ENCODE data around the gene OBSCN. TPM values are rescaled to one million over a fixed set of nuclear protein-coding genes. Genes with fewer than 3 reads are reported as not detected.
"Not testable (repeated sequence)": the region's sequence is repeated elsewhere in the genome, so short reads cannot be mapped to it uniquely, and the experiment has no call there.

The OBSCN gene
- total and polyA plus RNA-seq, 2 donors: 10.1 to 75.9 TPM

DNA sequence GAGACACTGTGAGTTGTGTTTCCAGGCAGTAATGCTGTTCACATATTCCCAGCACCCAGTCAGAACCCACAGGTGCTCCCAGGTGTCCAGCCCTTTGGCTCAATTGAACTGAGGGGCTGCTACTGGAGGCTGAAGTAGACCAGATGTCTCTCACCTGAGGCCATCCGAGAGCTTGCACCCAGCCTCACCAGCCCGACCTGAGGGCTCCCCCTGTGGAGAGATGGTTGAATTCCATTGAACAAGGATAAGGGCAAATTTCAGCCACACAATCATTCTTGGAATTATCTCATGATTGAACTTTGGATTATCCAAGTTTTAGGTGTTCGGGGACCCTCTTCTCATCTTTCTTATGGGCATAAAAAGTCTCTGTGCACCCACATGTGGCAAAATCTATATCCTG is 52.1 kb downstream of the OBSCN start:
- Histone ChIP-seq H3K4me3 (ENCODE audit: low read length in 2 of 2) (no peak overlapping the region), H3K27ac (ENCODE audit: low read depth in 1 of 2, low read length in 1 of 2) (no peak overlapping the region), H3K4me1 (ENCODE audit: control insufficient read depth in 2 of 2, insufficient read depth in 2 of 2, low read length in 2 of 2) (no peaks in the 10 kb centered on the region), H3K9me3 (ENCODE audit: control insufficient read depth in 2 of 2, insufficient read depth in 1 of 2, low read length in 1 of 2) (no peaks in the 10 kb centered on the region), H3K36me3 (ENCODE audit: control insufficient read depth in 2 of 2, insufficient read depth in 2 of 2, low read length in 1 of 2) (peaks cover 0 to 33% of the 10 kb centered on the region in 2 donors), H3K27me3 (ENCODE audit: control insufficient read depth in 2 of 2, insufficient read depth in 1 of 2, low read length in 1 of 2) (no peaks in the 10 kb centered on the region)
- 89% methylated on average over 3 of the region's 3 CpGs for WGBS
- no peak for DNase-seq (ENCODE audit: low read depth in 6 of 9, low spot score in 9 of 9)

DNA sequence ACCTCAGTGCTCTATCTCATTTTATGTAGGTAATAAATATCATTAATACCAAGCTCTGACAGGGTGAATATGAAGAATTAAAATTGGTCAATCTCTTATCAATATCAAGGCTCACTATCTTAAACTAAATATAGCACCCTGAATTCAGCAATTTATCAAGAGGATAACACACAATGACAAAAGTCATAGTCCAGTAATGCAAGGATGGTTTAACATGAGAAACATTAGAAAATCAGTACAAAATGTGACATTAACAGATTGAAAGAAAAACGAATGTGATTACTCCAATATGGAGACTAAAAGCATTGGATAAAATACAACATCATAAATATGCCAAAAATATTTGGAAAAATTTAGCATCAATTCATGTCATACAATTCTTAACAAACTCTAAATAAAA is 53.9 kb downstream of the OBSCN start:
- 96% methylated on average over 1 of the region's 1 CpG for WGBS
- Histone ChIP-seq H3K36me3 (ENCODE audit: control insufficient read depth in 2 of 2, insufficient read depth in 2 of 2, low read length in 1 of 2) (peaks cover 0 to 21% of the 10 kb centered on the region in 2 donors), H3K4me3 (ENCODE audit: low read length in 2 of 2) (no peak overlapping the region), H3K9me3 (ENCODE audit: control insufficient read depth in 2 of 2, insufficient read depth in 1 of 2, low read length in 1 of 2) (no peaks in the 10 kb centered on the region), H3K4me1 (ENCODE audit: control insufficient read depth in 2 of 2, insufficient read depth in 2 of 2, low read length in 2 of 2) (no peaks in the 10 kb centered on the region), H3K27me3 (ENCODE audit: control insufficient read depth in 2 of 2, insufficient read depth in 1 of 2, low read length in 1 of 2) (no peaks in the 10 kb centered on the region), H3K27ac (ENCODE audit: low read depth in 1 of 2, low read length in 1 of 2) (no peak overlapping the region)
- DNase-seq (ENCODE audit: low read depth in 6 of 9, low spot score in 9 of 9): no peak

DNA sequence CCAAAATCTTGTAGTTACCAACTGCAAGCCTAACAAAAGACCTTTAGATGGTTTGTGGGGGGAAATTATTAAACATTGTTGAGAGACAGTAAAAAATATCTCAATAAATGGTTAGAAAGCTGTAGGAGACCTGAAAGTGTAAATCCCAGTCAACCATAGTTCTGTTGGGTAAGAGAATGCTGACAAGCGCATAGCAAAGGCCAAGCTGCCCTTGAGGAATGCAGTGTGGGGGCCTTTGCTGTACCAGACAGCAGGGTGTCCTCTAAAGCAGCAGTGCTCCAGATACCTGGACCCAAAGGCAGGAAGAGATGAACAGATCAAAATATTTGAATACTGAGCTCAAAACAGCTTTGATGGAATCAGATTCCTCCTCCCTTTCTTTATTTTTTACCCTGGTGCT is 54.6 kb downstream of the OBSCN start:
- 99% methylated on average over 1 of the region's 1 CpG for WGBS

DNA sequence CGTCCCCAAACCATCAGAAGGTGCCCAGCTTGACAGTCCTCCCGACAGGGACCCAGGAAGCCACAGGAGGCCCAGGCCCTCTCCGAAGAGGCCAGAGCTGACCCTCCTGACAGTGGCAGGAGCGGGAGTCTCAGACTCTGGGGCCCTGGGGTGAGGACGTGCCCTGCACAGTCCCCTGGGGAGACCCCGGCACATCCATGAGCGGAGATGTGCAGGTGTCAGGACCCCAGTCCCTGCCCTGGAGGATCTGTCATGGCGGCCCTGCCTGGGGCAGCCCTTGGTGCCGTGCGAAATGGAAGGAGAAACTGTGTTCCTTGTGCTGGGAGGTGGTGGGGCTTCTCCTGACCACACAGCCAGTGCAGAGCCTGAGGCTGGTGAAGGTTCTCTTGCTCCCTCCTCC is 55.8 kb downstream of the OBSCN start:
- no peak for DNase-seq (ENCODE audit: low read depth in 6 of 9, low spot score in 9 of 9)
- no peaks in the 10 kb centered on the region for H3K9me3 ChIP-seq (ENCODE audit: control insufficient read depth in 2 of 2, insufficient read depth in 1 of 2, low read length in 1 of 2)
- H3K27me3 ChIP-seq (ENCODE audit: control insufficient read depth in 2 of 2, insufficient read depth in 1 of 2, low read length in 1 of 2): no peaks in the 10 kb centered on the region
- H3K27ac ChIP-seq (ENCODE audit: low read depth in 1 of 2, low read length in 1 of 2): no peak overlapping the region
- H3K4me1 ChIP-seq (ENCODE audit: control insufficient read depth in 2 of 2, insufficient read depth in 2 of 2, low read length in 2 of 2): no peaks in the 10 kb centered on the region
- H3K4me3 ChIP-seq (ENCODE audit: low read length in 2 of 2): no peak overlapping the region
- 98% methylated on average over 10 of the region's 10 CpGs for WGBS
- H3K36me3 ChIP-seq (ENCODE audit: control insufficient read depth in 2 of 2, insufficient read depth in 2 of 2, low read length in 1 of 2): peaks cover 0 to 19% of the 10 kb centered on the region in 2 donors

More for the DNA sequence above, 54.6 kb downstream of the OBSCN start:
- Histone ChIP-seq H3K9me3 (ENCODE audit: control insufficient read depth in 2 of 2, insufficient read depth in 1 of 2, low read length in 1 of 2) (no peaks in the 10 kb centered on the region), H3K36me3 (ENCODE audit: control insufficient read depth in 2 of 2, insufficient read depth in 2 of 2, low read length in 1 of 2) (peaks cover 0 to 16% of the 10 kb centered on the region in 2 donors), H3K4me3 (ENCODE audit: low read length in 2 of 2) (no peak overlapping the region), H3K27me3 (ENCODE audit: control insufficient read depth in 2 of 2, insufficient read depth in 1 of 2, low read length in 1 of 2) (no peaks in the 10 kb centered on the region), H3K4me1 (ENCODE audit: control insufficient read depth in 2 of 2, insufficient read depth in 2 of 2, low read length in 2 of 2) (no peaks in the 10 kb centered on the region), H3K27ac (ENCODE audit: low read depth in 1 of 2, low read length in 1 of 2) (no peak overlapping the region)
- DNase-seq (ENCODE audit: low read depth in 6 of 9, low spot score in 9 of 9): no peak

DNA sequence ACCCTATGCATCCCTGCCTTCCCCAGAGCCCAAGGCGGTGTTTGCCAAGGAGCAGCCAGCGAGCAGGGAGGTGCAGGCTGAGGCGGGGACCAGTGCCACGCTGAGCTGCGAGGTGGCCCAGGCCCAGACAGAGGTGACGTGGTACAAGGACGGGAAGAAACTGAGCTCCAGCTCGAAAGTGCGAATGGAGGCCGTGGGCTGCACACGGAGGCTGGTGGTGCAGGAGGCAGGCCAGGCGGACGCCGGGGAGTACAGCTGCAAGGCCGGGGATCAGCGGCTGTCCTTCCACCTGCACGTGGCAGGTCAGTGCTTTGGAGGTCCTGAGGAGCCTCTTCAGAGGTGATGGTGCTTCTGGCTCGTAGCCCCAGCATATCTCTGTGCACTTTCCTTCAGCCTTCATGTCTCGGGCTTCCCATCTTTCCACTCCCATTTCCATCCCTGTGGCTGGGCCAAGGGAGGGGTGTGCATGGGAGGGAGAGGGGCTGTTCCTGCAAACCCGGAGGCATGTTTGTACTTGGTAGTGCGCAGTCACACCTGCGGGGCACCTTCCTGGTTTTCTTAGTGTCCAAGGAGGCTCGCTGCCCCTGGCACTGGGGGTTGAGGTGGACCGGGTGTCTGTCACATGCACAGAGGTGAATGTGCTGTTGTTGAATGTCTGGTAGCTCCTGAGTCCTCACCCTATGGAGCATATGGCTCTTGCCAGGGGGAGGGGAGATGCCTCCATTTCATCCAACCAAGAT is 56.4 kb downstream of the OBSCN start:
- WGBS: 97% methylated on average over 24 of the region's 24 CpGs
- DNase-seq (ENCODE audit: low read depth in 6 of 9, low spot score in 9 of 9): no peak

DNA sequence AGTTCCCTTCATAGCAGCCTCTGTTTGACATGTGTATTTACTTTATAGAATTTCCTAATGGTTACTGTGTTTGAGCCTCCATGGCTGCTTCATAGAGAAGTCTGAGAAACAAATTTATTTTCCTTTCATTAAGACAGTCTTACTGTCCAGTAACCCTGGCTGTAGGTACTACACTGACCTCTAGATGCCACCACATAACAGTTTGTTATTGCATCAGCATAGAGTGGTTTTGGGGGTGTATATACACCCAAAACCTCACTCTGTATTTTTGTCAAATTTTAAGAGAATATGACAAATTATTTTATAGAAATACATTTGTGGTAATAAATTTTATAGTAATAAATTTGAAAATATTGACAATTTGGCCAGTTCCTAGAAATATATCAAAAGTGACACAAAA is 57.3 kb downstream of the OBSCN start:
- Histone ChIP-seq H3K27me3 (ENCODE audit: control insufficient read depth in 2 of 2, insufficient read depth in 1 of 2, low read length in 1 of 2) (no peaks in the 10 kb centered on the region), H3K36me3 (ENCODE audit: control insufficient read depth in 2 of 2, insufficient read depth in 2 of 2, low read length in 1 of 2) (peaks cover 0 to 8% of the 10 kb centered on the region in 2 donors), H3K4me3 (ENCODE audit: low read length in 2 of 2) (no peak overlapping the region), H3K9me3 (ENCODE audit: control insufficient read depth in 2 of 2, insufficient read depth in 1 of 2, low read length in 1 of 2) (no peaks in the 10 kb centered on the region), H3K27ac (ENCODE audit: low read depth in 1 of 2, low read length in 1 of 2) (no peak overlapping the region), H3K4me1 (ENCODE audit: control insufficient read depth in 2 of 2, insufficient read depth in 2 of 2, low read length in 2 of 2) (no peaks in the 10 kb centered on the region)
- DNase-seq (ENCODE audit: low read depth in 6 of 9, low spot score in 9 of 9): no peak

More for the DNA sequence above, 56.4 kb downstream of the OBSCN start:
- Histone ChIP-seq H3K4me3 (ENCODE audit: low read length in 2 of 2) (no peak overlapping the region), H3K9me3 (ENCODE audit: control insufficient read depth in 2 of 2, insufficient read depth in 1 of 2, low read length in 1 of 2) (no peaks in the 10 kb centered on the region), H3K36me3 (ENCODE audit: control insufficient read depth in 2 of 2, insufficient read depth in 2 of 2, low read length in 1 of 2) (peaks cover 0 to 16% of the 10 kb centered on the region in 2 donors), H3K27me3 (ENCODE audit: control insufficient read depth in 2 of 2, insufficient read depth in 1 of 2, low read length in 1 of 2) (no peaks in the 10 kb centered on the region), H3K4me1 (ENCODE audit: control insufficient read depth in 2 of 2, insufficient read depth in 2 of 2, low read length in 2 of 2) (no peaks in the 10 kb centered on the region), H3K27ac (ENCODE audit: low read depth in 1 of 2, low read length in 1 of 2) (no peak overlapping the region)

DNA sequence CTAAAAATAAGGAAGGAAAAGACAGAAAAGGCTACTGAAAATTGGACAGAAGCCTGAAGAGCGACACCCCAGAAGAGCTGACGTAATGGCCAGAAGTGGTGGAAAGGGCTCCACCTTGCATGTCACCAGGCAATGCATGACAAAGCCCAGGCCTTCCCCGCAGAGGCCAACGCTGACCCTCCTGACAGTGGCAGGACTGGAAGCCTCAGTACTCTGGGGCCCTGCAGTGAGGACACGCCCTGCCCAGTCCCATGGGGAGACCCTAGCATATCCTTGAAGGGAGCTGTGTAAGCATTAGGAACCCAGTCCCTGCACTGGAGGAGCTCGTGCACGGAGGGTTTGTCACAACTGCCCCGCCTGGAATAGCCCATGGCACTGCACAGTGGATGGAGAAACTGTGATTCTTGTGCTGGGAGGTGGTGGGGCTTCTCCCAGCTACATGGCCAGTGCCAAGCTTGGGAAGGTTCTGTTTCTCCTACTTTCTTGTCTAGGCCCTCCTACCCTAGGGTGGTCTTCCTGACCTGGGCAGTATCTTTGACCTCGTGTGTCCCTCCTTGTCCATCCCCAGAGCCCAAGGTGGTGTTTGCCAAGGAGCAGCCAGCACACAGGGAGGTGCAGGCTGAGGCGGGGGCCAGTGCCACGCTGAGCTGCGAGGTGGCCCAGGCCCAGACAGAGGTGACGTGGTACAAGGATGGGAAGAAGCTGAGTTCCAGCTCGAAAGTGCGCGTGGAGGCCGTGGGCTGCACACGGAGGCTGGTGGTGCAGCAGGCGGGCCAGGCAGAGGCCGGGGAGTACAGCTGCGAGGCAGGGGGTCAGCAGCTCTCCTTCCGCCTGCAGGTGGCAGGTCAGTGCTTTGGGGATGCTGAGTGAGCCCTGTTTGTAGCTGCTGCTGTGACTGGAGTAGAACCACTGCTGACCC is 60.4 kb downstream of the OBSCN start:
- Histone ChIP-seq H3K27ac (ENCODE audit: low read depth in 1 of 2, low read length in 1 of 2) (no peak overlapping the region), H3K4me3 (ENCODE audit: low read length in 2 of 2) (no peak overlapping the region), H3K9me3 (ENCODE audit: control insufficient read depth in 2 of 2, insufficient read depth in 1 of 2, low read length in 1 of 2) (no peaks in the 10 kb centered on the region), H3K4me1 (ENCODE audit: control insufficient read depth in 2 of 2, insufficient read depth in 2 of 2, low read length in 2 of 2) (no peaks in the 10 kb centered on the region), H3K27me3 (ENCODE audit: control insufficient read depth in 2 of 2, insufficient read depth in 1 of 2, low read length in 1 of 2) (no peaks in the 10 kb centered on the region), H3K36me3 (ENCODE audit: control insufficient read depth in 2 of 2, insufficient read depth in 2 of 2, low read length in 1 of 2) (peaks cover 0 to 9% of the 10 kb centered on the region in 2 donors)
- WGBS: 99% methylated on average over 22 of the region's 22 CpGs
- no peak for DNase-seq (ENCODE audit: low read depth in 6 of 9, low spot score in 9 of 9)

DNA sequence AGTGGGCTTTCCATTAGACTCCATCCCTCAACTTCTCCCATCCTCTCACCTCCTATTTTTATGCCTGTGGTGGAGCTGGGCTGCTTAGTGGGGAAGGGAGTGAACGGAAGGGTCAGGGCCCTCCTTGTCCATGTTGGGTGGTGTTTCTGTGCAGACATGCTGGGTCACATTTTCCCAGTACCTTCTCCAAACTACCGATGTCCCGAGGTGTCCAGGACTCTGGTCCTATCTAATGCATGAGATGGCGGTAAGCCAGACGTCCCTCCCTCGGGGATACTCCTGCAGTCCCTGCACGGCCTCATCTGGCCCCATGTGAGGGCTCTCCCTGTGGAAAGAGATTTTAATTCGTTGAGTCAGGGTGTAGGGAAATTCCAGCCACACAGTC is 61.0 kb downstream of the OBSCN start:
- H3K9me3 ChIP-seq (ENCODE audit: control insufficient read depth in 2 of 2, insufficient read depth in 1 of 2, low read length in 1 of 2): no peaks in the 10 kb centered on the region
- H3K4me1 ChIP-seq (ENCODE audit: control insufficient read depth in 2 of 2, insufficient read depth in 2 of 2, low read length in 2 of 2): no peaks in the 10 kb centered on the region
- peaks cover 0 to 10% of the 10 kb centered on the region in 2 donors for H3K36me3 ChIP-seq (ENCODE audit: control insufficient read depth in 2 of 2, insufficient read depth in 2 of 2, low read length in 1 of 2)
- no peak overlapping the region for H3K4me3 ChIP-seq (ENCODE audit: low read length in 2 of 2)
- 97% methylated on average over 8 of the region's 8 CpGs for WGBS
- DNase-seq (ENCODE audit: low read depth in 6 of 9, low spot score in 9 of 9): no peak
- H3K27me3 ChIP-seq (ENCODE audit: control insufficient read depth in 2 of 2, insufficient read depth in 1 of 2, low read length in 1 of 2): no peaks in the 10 kb centered on the region
- no peak overlapping the region for H3K27ac ChIP-seq (ENCODE audit: low read depth in 1 of 2, low read length in 1 of 2)

DNA sequence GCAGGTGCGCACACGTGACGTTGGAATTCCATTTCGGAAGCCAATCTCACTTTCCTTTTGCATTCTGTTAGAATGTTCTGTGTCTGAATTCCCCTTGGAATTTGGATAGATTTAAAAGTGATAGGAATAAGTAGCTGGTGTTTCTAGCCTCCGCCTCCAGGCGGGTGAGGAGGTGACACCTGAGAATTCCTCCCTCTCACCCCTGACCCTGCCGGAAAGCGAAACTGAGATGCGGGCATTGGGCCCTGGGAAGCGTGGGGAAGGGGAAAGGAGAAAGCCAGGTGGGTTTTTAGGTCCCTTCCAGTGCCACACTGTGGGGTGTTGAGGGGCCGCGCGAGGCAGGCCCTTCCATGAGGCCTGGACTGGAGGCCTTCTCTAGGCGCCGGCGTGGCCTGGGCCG is 61.6 kb downstream of the OBSCN start:
- H3K4me3 ChIP-seq (ENCODE audit: low read length in 2 of 2); H3K9me3 ChIP-seq (ENCODE audit: control insufficient read depth in 2 of 2, insufficient read depth in 1 of 2, low read length in 1 of 2); DNase-seq (ENCODE audit: low read depth in 6 of 9, low spot score in 9 of 9); H3K4me1 ChIP-seq (ENCODE audit: control insufficient read depth in 2 of 2, insufficient read depth in 2 of 2, low read length in 2 of 2); H3K27me3 ChIP-seq (ENCODE audit: control insufficient read depth in 2 of 2, insufficient read depth in 1 of 2, low read length in 1 of 2); H3K27ac ChIP-seq (ENCODE audit: low read depth in 1 of 2, low read length in 1 of 2): not testable (repeated sequence)
- WGBS: over 99% methylated on average over 15 of the region's 17 CpGs
- peaks cover 3 to 14% of the 10 kb centered on the region in 2 donors for H3K36me3 ChIP-seq (ENCODE audit: control insufficient read depth in 2 of 2, insufficient read depth in 2 of 2, low read length in 1 of 2)
